T-helper 2 cell treated with Interferon-gamma antibody and Interleukin-4, amounts not matched to agents 100 ng/mL and 5 ng/mL, for 36 hours (primary cell): ENCODE data around the gene XIAP. TPM values are rescaled to one million over a fixed set of nuclear protein-coding genes. Genes with fewer than 3 reads are reported as not detected.
"Not testable (repeated sequence)": the region's sequence is repeated elsewhere in the genome, so short reads cannot be mapped to it uniquely, and the experiment has no call there.

Source experiments
- intact Hi-C: fragments of 100-400 bp; cut with micrococcal nuclease; formaldehyde crosslinking; loops from one replicate; pipeline ENCODE4 v1.15.1; 2023
- total RNA-seq: library from RNA; stranded (reverse); gene quantifications from 2 replicates; pipeline ENCODE4 v1.2.3, GENCODE V29; 2022

XIAP gene
- total RNA-seq, 1 donor from 2014 or later: 43.4 TPM

DNA sequence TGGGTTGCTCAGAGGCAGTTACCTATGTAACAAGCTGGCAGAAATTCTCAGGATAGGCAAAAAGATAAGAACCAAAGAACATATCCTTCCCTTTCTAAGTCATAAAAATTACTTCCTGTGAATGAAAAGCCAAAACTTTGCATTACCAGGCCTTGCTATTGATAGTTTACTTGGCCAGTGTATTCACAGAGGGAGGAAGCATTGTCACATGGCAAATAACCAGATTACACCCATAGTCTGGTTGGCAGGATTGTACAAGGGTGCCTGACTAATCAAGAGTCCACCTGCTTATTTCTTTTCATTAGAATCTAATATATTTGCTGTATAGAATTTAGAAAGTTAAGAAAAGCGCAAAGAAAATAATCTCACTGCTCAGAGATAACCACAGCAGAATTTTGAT is 14.1 kb downstream of the XIAP start:
- intact Hi-C loops: loop anchor here (10.0 kb wide), 1 partner anchor 191 kb away; no protein-coding TSS in a partner anchor

DNA sequence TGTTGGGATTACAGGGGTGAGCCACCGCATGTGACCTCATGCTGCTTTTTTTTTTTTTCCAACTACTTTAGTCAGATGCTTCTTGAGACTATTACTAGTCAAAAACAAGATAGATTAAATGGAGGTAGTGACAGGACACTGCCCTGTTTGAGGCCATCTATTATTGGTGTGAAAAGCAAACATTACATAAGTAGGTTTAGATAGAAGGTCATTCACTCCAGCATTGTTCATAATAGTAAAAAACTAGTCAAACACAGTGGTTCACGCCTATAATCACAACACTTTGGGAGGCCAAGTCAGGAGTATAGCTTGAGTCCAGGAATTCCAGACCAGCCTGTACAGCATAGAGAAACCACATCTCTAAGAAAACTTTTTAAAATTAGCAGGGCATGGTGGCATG is 16.3 kb downstream of the XIAP start:
- intact Hi-C loops: loop anchor here (5.0 to 10.0 kb wide), 2 partner anchors 86 to 189 kb away; partner anchors contain the start of gene STAG2

DNA sequence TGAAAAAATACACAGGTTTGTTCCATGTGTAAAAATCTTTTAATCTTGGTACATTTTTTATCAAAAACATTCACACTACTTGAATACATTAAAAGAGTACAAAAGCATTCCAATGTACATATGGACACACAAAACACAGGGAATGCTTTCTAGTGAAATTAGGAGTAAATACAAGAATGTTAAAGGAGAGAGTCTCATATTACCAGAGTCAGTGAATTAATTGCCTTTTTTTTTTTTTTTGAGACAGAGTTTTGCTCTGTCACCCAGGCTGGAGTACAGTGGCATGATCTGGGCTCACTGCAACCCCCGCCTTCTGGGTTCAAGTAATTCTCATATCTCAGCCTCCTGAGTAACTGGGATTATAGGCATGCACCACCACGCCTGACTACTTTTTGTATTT is 17.0 kb downstream of the XIAP start:
- intact Hi-C loops: loop anchor here (5.0 to 10.0 kb wide), 2 partner anchors 85 to 188 kb away; partner anchors contain the start of gene STAG2

- intact Hi-C loops: loop anchor here (1.0 to 10.0 kb wide), 3 partner anchors 18 to 187 kb away; partner anchors contain the start of genes STAG2 and XIAP
Measured at GRCh38 chrX:123878252-123878721, 18.4 kb downstream of the XIAP start.

GRCh38 chrX:123881330-123881729 is 21.5 kb downstream of the XIAP start:
- intact Hi-C loops: no loop called here

GRCh38 chrX:123882391-123882790 is 22.5 kb downstream of the XIAP start:
- intact Hi-C loops: no loop called here

GRCh38 chrX:123884809-123885408 is 25.1 kb downstream of the XIAP start:
- intact Hi-C loops: loop anchor here (1.0 kb wide), 1 partner anchor 52 kb away; no protein-coding TSS in a partner anchor

DNA sequence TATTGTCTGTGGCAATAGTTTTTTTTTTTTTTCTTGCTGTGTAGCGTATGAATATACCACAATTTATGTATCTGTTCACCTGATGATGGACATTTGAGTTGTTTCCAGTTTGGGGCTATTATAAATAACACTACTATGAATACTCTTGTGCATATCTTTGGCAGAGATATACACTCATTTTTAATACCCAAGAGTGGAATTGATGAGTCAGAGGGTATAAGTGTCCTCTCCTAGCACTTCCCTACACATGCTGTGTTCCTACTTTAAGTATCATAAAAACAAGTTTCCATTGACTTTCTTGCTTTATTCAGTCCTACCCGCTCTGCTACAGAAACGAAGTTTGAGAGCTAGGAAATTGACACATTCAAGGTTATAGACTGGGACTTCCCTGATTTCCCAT is 39.8 kb downstream of the XIAP start:
- intact Hi-C loops: no loop called here

DNA sequence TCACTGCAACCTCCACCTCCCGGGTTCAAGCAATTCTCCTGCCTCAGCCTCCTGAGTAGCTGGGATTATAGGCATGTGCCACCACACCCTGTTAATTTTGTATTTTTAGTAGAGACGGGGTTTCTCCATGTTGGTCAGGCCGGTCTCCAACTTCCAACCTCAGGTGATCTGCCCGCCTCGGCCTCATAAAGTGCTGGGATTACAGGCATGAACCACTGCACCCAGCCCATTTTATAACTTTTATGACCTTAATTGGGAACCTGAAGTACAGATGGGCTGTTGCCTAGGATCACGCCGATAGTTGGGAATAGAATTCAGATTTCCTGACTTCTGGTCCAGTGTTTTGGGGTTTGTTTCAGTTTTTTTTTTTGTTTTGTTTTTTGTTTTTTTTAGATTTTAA is 43.4 kb downstream of the XIAP start:
- intact Hi-C loops: not testable (repeated sequence)

DNA sequence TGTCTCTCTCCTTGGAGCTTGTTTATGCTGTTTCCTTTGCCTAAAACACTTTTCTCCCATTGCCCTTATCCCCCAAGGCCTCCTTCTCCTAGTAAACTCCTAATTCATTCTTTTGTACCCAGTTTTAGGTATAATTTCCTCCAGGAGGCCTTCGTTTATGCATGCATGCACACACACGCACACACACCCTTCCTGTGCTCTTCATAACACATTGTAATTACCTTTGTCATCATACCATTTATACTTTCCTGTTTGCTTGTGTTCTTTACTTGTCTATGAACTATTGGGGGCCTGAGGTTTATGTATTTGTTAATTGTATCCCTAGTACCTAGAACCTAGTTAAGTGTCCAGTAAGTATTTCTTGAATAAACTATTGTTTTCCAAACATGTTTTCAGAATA is 45.5 kb downstream of the XIAP start:
- intact Hi-C loops: no loop called here

GRCh38 chrX:123906557-123907316 is 46.9 kb downstream of the XIAP start:
- intact Hi-C loops: no loop called here

GRCh38 chrX:123909523-123909922 is 49.7 kb downstream of the XIAP start:
- intact Hi-C loops: no loop called here

DNA sequence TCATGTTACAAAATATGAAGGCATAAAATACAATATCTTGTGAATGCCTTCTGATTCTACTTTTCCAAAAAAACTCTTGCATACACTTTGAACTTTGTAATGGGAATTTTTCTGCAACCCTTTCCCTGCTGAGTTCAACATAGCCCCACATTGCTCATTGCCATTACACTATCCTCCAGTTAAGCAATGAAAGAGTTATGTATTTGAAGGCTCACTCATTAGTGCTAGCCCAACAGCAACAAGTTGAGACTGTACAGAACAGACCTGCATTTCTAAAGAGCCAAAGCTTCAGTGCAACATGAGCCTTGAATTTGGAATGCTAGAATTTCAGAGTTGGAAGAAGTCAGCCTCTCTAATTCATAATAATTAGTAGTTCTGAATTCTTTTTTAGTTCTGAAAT is 57.2 kb downstream of the XIAP start:
- intact Hi-C loops: no loop called here

- intact Hi-C loops: no loop called here
Measured at GRCh38 chrX:123918106-123918721, 58.4 kb downstream of the XIAP start.

DNA sequence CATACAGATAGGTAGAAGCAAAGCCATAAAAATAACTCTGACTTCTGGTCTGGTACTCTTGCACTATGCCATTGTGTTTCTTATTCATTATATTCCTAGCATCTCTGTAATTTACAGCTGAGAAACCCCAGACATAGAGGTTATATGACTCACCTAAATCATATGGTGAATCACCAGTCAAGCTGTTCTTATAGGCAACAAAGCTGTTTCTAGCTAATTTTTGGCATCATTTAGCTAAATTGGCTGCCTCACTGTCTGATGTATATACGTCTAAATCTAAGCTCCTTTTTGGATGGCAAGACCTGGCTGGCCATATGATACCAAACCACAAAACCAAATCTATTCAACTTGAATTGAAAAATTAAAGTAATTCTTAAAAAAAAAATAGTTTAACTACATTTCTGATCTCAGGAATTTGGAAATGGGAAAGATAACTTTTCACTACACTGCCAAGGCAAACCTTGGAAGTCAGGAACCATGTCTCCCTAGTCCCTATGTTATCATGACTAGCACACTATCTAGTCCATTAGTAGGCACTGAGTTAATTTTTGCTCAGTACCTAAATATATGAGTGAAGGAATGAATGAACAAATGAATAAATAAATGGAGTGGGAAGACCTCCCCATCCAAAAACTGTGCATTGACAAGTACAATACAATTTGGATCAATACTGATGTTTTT is 60.4 kb downstream of the XIAP start:
- intact Hi-C loops: no loop called here

GRCh38 chrX:123923211-123923610 is 63.4 kb downstream of the XIAP start:
- intact Hi-C loops: no loop called here

DNA sequence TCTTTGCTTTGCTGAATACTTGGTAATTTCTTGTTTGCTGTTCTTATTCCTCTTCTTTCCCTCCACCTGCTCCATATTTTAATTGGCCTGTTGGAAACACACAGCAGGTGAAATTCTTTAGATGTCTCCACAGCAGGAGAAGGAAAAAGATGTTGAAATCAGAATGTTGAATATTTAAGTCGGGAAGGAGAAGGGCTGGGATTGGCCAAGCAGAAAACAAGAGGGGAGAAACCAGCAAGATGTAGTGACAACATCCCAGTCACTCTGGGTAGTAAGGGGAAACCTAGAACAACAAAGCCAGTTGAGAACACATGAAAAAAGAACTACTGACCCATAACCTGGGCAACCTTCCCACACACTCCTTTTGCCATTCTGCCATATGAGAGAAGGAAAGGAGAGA is 64.3 kb downstream of the XIAP start:
- intact Hi-C loops: no loop called here

GRCh38 chrX:123927845-123928244 is 68.0 kb downstream of the XIAP start:
- intact Hi-C loops: no loop called here

- intact Hi-C loops: not testable (repeated sequence)
Measured at GRCh38 chrX:123932055-123932454, 72.2 kb downstream of the XIAP start.

- intact Hi-C loops: no loop called here
Measured at GRCh38 chrX:123943074-123943473, 83.2 kb downstream of the XIAP start.

DNA sequence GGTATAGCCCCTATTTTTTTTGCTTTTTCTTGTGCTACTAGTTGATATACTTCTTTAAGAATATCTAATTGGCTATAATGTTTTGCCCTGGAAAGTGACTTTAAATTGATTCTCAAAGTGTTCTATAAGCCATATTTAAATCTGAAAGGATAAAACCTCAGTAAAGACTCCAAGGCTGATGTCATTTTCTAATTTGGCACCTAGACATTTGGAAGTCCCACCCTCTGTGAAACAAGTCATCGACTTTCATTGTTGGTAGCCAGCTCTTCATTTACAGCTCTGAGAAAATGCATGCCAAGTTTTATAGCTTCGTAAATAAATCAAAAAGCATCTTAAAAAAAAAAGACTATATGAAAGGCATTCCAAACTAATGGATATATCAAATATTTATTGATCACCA is 83.6 kb downstream of the XIAP start:
- intact Hi-C loops: no loop called here

- intact Hi-C loops: no loop called here
Measured at GRCh38 chrX:123949846-123950245, 90.0 kb downstream of the XIAP start.
